Measurements from ENCODE around the gene CMPK2. TPM values are rescaled to one million over a fixed set of nuclear protein-coding genes. Genes with fewer than 3 reads are reported as not detected.

Gene CMPK2
- total RNA-seq, 1 donor from 2014 or later, result 36.6 TPM

DNA sequence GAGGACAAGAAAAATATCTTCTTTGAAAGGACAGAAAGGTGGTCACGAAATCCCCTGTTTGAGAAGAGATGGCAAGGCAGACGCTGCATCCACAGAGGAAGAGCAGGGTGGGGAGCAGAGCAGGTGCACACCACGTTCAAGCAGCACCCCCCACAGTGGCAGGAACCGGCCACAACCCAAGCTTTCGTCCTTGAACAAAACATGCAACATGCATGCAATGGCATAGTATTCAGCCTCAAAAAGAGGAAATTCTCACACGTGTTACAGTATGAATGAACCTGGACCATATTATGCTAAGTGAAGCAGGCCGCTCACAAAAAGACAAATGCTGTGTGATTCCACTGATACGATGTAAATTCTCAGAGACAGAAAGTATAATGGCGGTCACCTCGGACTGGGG is 51.4 kb downstream of the CMPK2 start:
- DNase-seq (ENCODE audit: extremely low read depth, low read depth, low spot score), result no peak

DNA sequence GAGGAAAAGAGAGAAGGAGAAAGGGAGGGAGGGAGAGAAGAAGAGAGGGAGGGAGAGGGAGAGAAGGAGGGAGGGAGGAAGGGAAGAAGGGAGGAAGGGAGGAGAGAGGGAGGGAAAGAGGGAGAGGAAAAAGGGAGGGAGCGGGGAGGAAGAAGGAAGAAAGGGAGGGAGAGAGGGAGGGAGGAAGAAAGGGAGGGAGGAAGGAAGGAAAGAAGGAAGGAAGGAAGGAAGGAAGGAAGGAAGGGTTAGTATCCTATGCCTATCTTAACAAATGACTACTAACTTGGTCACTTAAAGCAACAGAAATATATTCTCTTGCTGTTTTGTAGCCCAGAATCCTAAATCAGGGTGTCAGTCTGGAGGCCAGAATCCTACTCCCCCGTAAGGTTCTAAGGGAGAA is 52.1 kb downstream of the CMPK2 start:
- no peak for DNase-seq (ENCODE audit: extremely low read depth, low read depth, low spot score)

DNA sequence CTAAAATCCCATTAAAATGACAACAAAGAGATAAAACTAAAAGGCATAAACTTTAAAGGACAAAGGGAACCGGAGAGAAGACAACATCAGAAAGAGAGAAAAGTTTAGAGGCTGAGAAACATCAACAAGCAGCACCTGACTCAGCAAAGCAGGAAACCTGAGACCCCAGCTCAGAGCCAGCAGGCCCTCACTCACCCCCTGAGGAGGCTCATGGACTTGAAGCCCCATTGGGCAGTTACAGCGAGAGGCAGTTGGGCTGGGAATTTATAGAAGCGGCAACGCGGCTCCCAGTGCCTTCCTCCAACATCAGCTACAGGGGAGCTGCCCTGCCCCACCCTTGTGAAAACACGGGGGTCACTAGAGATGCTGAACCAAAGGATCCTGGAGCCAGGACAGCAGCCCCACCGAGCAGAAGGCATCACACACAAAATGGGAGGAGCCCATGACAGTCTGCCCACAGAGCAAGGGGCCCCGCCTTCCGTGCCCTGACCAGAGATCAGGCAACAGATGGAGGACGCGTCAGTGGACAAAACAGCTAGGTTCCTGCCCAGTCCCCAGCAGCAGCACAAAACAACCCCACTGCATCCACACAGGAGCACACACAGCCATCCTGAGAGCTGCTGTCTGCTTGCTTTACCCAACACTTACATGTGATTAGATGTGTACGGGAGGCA is 52.7 kb downstream of the CMPK2 start:
- DNase-seq (ENCODE audit: extremely low read depth, low read depth, low spot score), result no peak

DNA sequence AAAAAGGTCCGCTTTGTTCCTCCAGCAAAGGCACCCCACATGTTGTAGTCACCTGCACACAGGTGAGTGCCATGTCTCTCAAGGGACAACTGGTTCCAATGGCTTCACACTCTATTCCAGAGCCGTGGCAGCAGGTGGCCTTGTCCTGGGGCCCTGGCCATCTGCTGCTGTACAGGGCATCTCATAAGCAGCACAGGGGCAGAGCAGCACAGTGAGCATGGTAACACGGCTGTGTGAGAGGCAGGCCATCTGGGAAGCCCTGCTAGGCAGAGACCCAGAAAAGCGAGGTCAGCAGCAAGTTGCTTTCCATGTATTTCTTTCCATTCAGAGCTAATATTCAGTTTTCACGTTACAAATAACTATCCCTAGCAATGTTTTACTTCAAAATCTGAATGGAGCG is 54.7 kb downstream of the CMPK2 start:
- DNase-seq (ENCODE audit: extremely low read depth, low read depth, low spot score), result no peak

DNA sequence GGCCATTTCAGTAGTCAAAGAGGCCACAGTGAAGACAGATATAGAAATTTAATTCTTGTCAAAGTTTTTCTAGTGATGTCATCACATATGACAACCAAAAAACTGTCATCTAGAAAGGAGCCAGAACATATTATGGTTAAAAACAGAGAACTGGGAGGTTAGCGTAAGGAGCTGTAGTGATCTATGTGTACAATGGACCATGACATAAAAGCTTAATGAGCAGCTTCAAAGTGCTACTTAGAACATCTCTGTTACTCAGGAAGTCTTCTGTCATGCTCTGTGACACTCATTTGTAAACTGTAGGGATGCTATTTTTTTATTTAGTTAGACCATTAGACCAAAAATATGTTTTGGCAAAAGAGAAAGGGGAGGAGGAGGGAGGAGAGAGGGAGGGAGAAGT is 57.3 kb downstream of the CMPK2 start:
- DNase-seq (ENCODE audit: extremely low read depth, low read depth, low spot score), result no peak

DNA sequence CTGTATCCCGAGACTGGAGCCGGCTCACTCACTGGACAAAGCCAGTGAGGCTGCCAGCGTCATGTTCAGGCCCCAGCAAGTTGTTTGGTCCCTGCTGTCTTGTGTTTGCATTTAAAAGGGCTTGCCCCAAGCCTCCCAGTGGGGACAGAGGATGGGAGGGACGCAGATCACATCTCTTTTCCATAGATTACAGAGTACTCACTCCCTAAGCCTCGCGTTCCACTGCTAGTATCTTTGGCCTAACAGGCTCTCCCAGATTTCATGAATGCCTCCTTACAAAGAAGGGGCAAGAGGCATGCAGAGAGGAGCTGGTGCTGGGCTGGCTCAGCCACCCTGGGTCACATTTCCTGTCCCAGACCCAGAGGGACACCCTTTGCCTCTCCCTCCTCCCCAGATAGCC is 59.1 kb downstream of the CMPK2 start:
- no peak for DNase-seq (ENCODE audit: extremely low read depth, low read depth, low spot score)

DNA sequence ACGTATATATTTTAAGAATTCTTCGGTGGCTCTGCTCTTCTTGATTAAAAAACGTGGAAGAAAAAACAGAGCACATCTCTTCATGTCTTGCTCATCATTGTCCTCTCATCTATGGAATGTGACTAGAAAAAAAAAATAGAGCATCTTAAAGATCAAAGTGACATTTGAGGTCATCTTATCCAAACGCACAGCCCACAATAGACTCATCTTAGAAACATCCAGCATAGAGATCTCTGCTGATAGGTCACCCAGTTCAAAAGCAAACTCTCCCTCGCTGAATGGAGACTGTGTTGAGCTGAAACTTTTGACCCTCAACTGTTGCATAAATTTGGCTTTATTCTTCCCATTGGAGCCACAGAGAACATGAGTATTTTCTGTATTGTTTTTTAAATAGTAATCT is 65.2 kb downstream of the CMPK2 start:
- no peak for DNase-seq (ENCODE audit: extremely low read depth, low read depth, low spot score)

Other genes with a start within 250 kb of the CMPK2 start
- gene RSAD2, start 11.9 kb upstream of the CMPK2 start, total RNA-seq, result 0.44 and 12.7 TPM in 2 replicates
- 26.3 and 65.3 TPM in 2 replicates for gene RNF144A, start 51.5 kb upstream of the CMPK2 start, total RNA-seq

All from glomerular endothelial cell (primary cell).